ENCODE measurements around the gene ESPL1.

- TF ChIP-seq CTCF (IDR thresholded peaks at IDR 0.05) (no peak), POLR2A (IDR thresholded peaks at IDR 0.05) (no peak)
These were observed 32.2 kb upstream of the ESPL1 start for GRCh38 chr12:53235742-53236442.

Measured in prostate gland (tissue), 2 donors.